Loucy (cell line): ENCODE results near the gene ADGRB3.

Experiments
- EZH2phosphoT487 ChIP-seq: fragments of 200-600 bp; IDR thresholded peaks from 2 replicates; pipeline ENCODE4 v1.6.1; 2018; ENCODE audit warnings: antibody characterized with exemption, mild to moderate bottlenecking, moderate library complexity, borderline replicate concordance
- TF ChIP-seq, protein P1 (sequence below): fragments of 200-600 bp; sonication (generic); conservative IDR thresholded peaks from 2 replicates; pipeline ENCODE4 v1.5.1; 2014; ENCODE audit warnings: mild to moderate bottlenecking, antibody characterized with exemption, low read length

DNA sequence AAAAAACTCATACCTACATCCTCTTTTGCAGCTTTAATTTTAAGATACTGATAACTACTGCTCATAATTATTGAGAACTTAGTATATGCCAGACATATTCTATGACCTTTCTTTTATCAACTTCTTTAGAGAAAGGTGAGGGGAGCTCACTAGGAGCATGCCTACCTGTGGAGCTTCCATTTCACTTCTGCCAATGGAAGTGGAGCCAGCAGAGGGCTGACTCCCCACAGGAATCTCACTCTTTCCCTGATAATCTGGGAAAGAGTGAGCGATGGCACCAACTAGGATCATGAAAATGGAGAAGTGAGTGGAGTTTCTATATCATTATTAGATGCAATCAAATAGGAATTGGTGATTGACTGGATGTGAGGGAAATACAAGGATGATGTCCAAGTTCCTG is 676.8 kb downstream of the ADGRB3 start:
- TF ChIP-seq, protein P1, sequence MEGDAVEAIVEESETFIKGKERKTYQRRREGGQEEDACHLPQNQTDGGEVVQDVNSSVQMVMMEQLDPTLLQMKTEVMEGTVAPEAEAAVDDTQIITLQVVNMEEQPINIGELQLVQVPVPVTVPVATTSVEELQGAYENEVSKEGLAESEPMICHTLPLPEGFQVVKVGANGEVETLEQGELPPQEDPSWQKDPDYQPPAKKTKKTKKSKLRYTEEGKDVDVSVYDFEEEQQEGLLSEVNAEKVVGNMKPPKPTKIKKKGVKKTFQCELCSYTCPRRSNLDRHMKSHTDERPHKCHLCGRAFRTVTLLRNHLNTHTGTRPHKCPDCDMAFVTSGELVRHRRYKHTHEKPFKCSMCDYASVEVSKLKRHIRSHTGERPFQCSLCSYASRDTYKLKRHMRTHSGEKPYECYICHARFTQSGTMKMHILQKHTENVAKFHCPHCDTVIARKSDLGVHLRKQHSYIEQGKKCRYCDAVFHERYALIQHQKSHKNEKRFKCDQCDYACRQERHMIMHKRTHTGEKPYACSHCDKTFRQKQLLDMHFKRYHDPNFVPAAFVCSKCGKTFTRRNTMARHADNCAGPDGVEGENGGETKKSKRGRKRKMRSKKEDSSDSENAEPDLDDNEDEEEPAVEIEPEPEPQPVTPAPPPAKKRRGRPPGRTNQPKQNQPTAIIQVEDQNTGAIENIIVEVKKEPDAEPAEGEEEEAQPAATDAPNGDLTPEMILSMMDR, result no peak
- TF ChIP-seq EZH2phosphoT487, result no peak
